Measurements from ENCODE around the gene AFF2.

DNA sequence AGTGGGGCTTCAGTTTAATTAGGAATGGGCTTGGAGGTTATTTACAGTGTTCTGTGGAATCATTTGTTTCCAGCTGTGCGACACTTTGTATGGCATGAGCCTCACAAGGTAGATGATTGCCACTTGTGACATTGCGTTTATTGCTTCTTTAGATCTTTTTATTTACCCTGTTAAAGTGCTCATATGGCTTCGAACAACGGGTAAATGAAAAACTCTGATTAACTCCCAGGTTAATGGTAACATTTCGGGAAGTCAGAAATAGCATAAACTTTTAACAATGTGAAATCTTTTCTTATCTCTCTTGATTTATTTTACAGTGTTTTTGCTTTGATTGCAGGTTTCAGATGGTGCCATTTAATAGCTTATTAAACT lies 510.4 kb downstream of the AFF2 start:
- TF ChIP-seq, protein P1, sequence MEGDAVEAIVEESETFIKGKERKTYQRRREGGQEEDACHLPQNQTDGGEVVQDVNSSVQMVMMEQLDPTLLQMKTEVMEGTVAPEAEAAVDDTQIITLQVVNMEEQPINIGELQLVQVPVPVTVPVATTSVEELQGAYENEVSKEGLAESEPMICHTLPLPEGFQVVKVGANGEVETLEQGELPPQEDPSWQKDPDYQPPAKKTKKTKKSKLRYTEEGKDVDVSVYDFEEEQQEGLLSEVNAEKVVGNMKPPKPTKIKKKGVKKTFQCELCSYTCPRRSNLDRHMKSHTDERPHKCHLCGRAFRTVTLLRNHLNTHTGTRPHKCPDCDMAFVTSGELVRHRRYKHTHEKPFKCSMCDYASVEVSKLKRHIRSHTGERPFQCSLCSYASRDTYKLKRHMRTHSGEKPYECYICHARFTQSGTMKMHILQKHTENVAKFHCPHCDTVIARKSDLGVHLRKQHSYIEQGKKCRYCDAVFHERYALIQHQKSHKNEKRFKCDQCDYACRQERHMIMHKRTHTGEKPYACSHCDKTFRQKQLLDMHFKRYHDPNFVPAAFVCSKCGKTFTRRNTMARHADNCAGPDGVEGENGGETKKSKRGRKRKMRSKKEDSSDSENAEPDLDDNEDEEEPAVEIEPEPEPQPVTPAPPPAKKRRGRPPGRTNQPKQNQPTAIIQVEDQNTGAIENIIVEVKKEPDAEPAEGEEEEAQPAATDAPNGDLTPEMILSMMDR (IDR thresholded peaks at IDR 0.05) = no peak
- TF ChIP-seq POLR2A (IDR thresholded peaks at IDR 0.05) (no peak), POLR2AphosphoS5 (IDR thresholded peaks at IDR 0.05) (no peak)
